Common myeloid progenitor, CD34-positive (primary cell): ENCODE data around the gene CAV2.

Source experiments
- CTCF ChIA-PET: fragments of 350-600 bp; sonication (Branson Sonifier 250); formaldehyde crosslinking; loops from one replicate; lab custom pipeline; 2021; ENCODE audit warnings: antibody characterized with exemption; lab: Charles Lee
- POLR2A ChIA-PET: fragments of 350-600 bp; sonication (Branson Sonifier 250); formaldehyde crosslinking; loops from one replicate; lab custom pipeline; 2021; ENCODE audit warnings: antibody characterized with exemption; lab: Charles Lee
- DNase-seq, 3 donors: peaks; one replicate each; pipeline versions ENCODE4 v3.0.0 to v3.0.0-alpha.2; 2013
- H3K27ac ChIP-seq, 2 experiments: 1 replicate in 1 of 2; 2 replicates in 1 of 2; pipeline ENCODE4 v1.7.0; 2013; ENCODE audit warnings: inconsistent platforms in 2 of 2, low read length in 2 of 2, mild to moderate bottlenecking in 2 of 2, low read depth in 1 of 2, moderate library complexity in 1 of 2; ENCODE audit not compliant: severe bottlenecking in 2 of 2, insufficient read depth in 1 of 2, poor library complexity in 1 of 2
- H3K27me3 ChIP-seq, 5 experiments: replicated peaks in 2 of 5; 1 replicate in 3 of 5; 2 replicates in 2 of 5; pipeline versions ENCODE4 v1.6.1 to v1.7.0; 2013; ENCODE audit warnings: low read length in 4 of 5, mild to moderate bottlenecking in 2 of 5, moderate library complexity in 2 of 5, inconsistent platforms in 1 of 5; ENCODE audit not compliant: insufficient read depth in 5 of 5, control insufficient read depth in 4 of 5
- H3K36me3 ChIP-seq, 4 experiments: 1 replicate in 2 of 4; 2 replicates in 2 of 4; pipeline versions ENCODE4 v1.6.1 to v1.7.0; 2013; ENCODE audit warnings: low read length in 3 of 4, control low read depth in 1 of 4, mild to moderate bottlenecking in 1 of 4; ENCODE audit not compliant: control insufficient read depth in 4 of 4, insufficient read depth in 4 of 4
- H3K4me1 ChIP-seq, 4 experiments: 1 replicate in 3 of 4; 2 replicates in 1 of 4; pipeline versions ENCODE4 v1.6.1 to v1.7.1; 2013; ENCODE audit warnings: low read length in 3 of 4, mild to moderate bottlenecking in 3 of 4, control low read depth in 1 of 4, inconsistent platforms in 1 of 4, moderate library complexity in 1 of 4; ENCODE audit not compliant: control insufficient read depth in 4 of 4, insufficient read depth in 4 of 4; ENCODE audit errors: control extremely low read depth in 1 of 4
- H3K4me3 ChIP-seq, 7 experiments: 1 replicate in 4 of 7; 2 replicates in 3 of 7; pipeline versions ENCODE4 v1.5.1 to v1.7.0; 2013; ENCODE audit warnings: mild to moderate bottlenecking in 7 of 7, low read length in 6 of 7, moderate library complexity in 6 of 7, inconsistent platforms in 2 of 7, low read depth in 2 of 7, control low read depth in 1 of 7; ENCODE audit not compliant: insufficient read depth in 4 of 7, control insufficient read depth in 1 of 7; ENCODE audit errors: extremely low read depth in 1 of 7
- H3K9me3 ChIP-seq, 5 experiments: 1 replicate in 4 of 5; 2 replicates in 1 of 5; pipeline versions ENCODE4 v1.6.1 to v1.7.1; 2013; ENCODE audit warnings: low read length in 4 of 5, mild to moderate bottlenecking in 2 of 5, inconsistent platforms in 1 of 5, low read depth in 1 of 5, moderate library complexity in 1 of 5; ENCODE audit not compliant: control insufficient read depth in 4 of 5, insufficient read depth in 2 of 5; ENCODE audit errors: control extremely low read depth in 1 of 5
- WGBS: methylation state at CpG from one replicate; pipeline ENCODE4 v1.1.5; 2013; ENCODE audit not compliant: insufficient coverage; 5-methylcytosine and 5-hydroxymethylcytosine counted together

CAV2 gene

GRCh38 chr7:116521046-116521664 lies 21.6 kb downstream of the CAV2 start:
- WGBS: 100% methylated on average over 2 of the region's 6 CpGs
- H3K27ac ChIP-seq: no peak overlapping the region
- no peaks in the 10 kb centered on the region for H3K36me3 ChIP-seq
- no peak for DNase-seq
- no peak overlapping the region for H3K4me3 ChIP-seq
- ChIA-PET POLR2A (no interaction called here), CTCF (no interaction called here)
- no peaks in the 10 kb centered on the region for H3K9me3 ChIP-seq
- H3K4me1 ChIP-seq: peaks cover 0 to 19% (median 15%) of the 10 kb centered on the region in 4 experiments
- peaks cover 13 to 41% (median 27%) of the 10 kb centered on the region in 5 experiments for H3K27me3 ChIP-seq

- no peak overlapping the region for H3K27ac ChIP-seq
Observed at GRCh38 chr7:116522247-116522646, 22.7 kb downstream of the CAV2 start.

GRCh38 chr7:116524221-116524608 lies 24.7 kb downstream of the CAV2 start:
- DNase-seq: peak in 1 of 3 donors; percentile 13
- peaks cover 0 to 28% (median 22%) of the 10 kb centered on the region in 4 experiments for H3K4me1 ChIP-seq

More at GRCh38 chr7:116522247-116522646, 22.7 kb downstream of the CAV2 start:
- Histone ChIP-seq H3K4me1 (peaks cover 0 to 28% (median 22%) of the 10 kb centered on the region in 4 experiments), H3K27me3 (peaks cover 13 to 51% (median 34%) of the 10 kb centered on the region in 5 experiments), H3K9me3 (no peaks in the 10 kb centered on the region), H3K4me3 (no peak overlapping the region), H3K36me3 (no peaks in the 10 kb centered on the region)
- POLR2A ChIA-PET: no interaction called here
- DNase-seq: no peak
- CTCF ChIA-PET: interaction anchor here (0.7 kb wide), 1 partner anchor 21 kb away, joined by 3 read pairs; no protein-coding TSS in a partner anchor
- 98% methylated on average over 5 of the region's 5 CpGs for WGBS

GRCh38 chr7:116524609-116525297 lies 25.2 kb downstream of the CAV2 start, which contains the start of gene CAV1:
Gene CAV1, plus strand, starts transcription at chr7:116525036. Its CDS starts 27 bp downstream, at chr7:116525063.
- H3K27ac ChIP-seq: no peak within 1 kb of the TSS

More at GRCh38 chr7:116524221-116524608, 24.7 kb downstream of the CAV2 start:
- H3K27me3 ChIP-seq: peaks cover 13 to 63% (median 40%) of the 10 kb centered on the region in 5 experiments
- WGBS: 0% methylated on average over 1 of the region's 10 CpGs
- ChIA-PET POLR2A (no interaction called here), CTCF (no interaction called here)
- no peaks in the 10 kb centered on the region for H3K9me3 ChIP-seq
- H3K27ac ChIP-seq: no peak overlapping the region
- H3K36me3 ChIP-seq: no peaks in the 10 kb centered on the region
- H3K4me3 ChIP-seq: peak overlapping the region in 1 of 7 experiments; percentile 69

GRCh38 chr7:116525298-116525912 lies 25.9 kb downstream of the CAV2 start:
- peak overlapping the region; percentile 17 to 83 (median 54) for H3K4me3 ChIP-seq
- no peaks in the 10 kb centered on the region for H3K9me3 ChIP-seq
- H3K27me3 ChIP-seq: peaks cover 10 to 59% (median 38%) of the 10 kb centered on the region in 5 experiments
- H3K36me3 ChIP-seq: no peaks in the 10 kb centered on the region
- ChIA-PET POLR2A (interaction anchor here (0.6 kb wide), 1 partner anchor 1202 kb away, joined by 3 read pairs; no protein-coding TSS in a partner anchor), CTCF (interaction anchor here (0.8 to 3.6 kb wide), 15 partner anchors 10 to 292 kb away, joined by 3 to 30 read pairs (median 4); no protein-coding TSS in a partner anchor)
- WGBS: 2% methylated on average over 21 of the region's 36 CpGs
- no peak overlapping the region for H3K27ac ChIP-seq
- peaks cover 0 to 28% (median 22%) of the 10 kb centered on the region in 4 experiments for H3K4me1 ChIP-seq
- DNase-seq: peak in 2 of 3 donors; percentile 25 to 42

More at GRCh38 chr7:116524609-116525297, 25.2 kb downstream of the CAV2 start, which contains the start of gene CAV1:
- ChIA-PET POLR2A (interaction anchor here (0.6 kb wide), 1 partner anchor 1202 kb away, joined by 3 read pairs; no protein-coding TSS in a partner anchor), CTCF (interaction anchor here (0.8 to 3.6 kb wide), 5 partner anchors 15 to 292 kb away, joined by 3 to 30 read pairs (median 4); no protein-coding TSS in a partner anchor)
- peaks cover 13 to 63% (median 38%) of the 10 kb centered on the region in 5 experiments for H3K27me3 ChIP-seq
- H3K9me3 ChIP-seq: no peaks in the 10 kb centered on the region
- H3K36me3 ChIP-seq: no peaks in the 10 kb centered on the region
- H3K4me1 ChIP-seq: peaks cover 0 to 28% (median 22%) of the 10 kb centered on the region in 4 experiments
- H3K4me3 ChIP-seq: peak within 1 kb of the TSS; percentile 17 to 83 (median 54)
- WGBS: 2% methylated on average over 30 of the region's 42 CpGs
- peak; percentile 29 to 73 (median 70) for DNase-seq

GRCh38 chr7:116525913-116526861 lies 26.6 kb downstream of the CAV2 start:
- peaks cover 0 to 28% (median 22%) of the 10 kb centered on the region in 4 experiments for H3K4me1 ChIP-seq
- no peaks in the 10 kb centered on the region for H3K36me3 ChIP-seq
- under 1% methylated on average over 65 of the region's 83 CpGs for WGBS
- CTCF ChIA-PET: interaction anchor here (0.5 to 3.6 kb wide), 21 partner anchors 9 to 293 kb away, joined by 3 to 30 read pairs (median 4); no protein-coding TSS in a partner anchor
- H3K27me3 ChIP-seq: peaks cover 10 to 57% (median 37%) of the 10 kb centered on the region in 5 experiments
- DNase-seq: peak; percentile 70 to 82 (median 76)
- peak overlapping the region; percentile 17 to 83 (median 54) for H3K4me3 ChIP-seq
- H3K9me3 ChIP-seq: no peaks in the 10 kb centered on the region
- no peak overlapping the region for H3K27ac ChIP-seq
- POLR2A ChIA-PET: no interaction called here
